ENCODE data around the gene LPIN1. TPM values are rescaled to one million over a fixed set of nuclear protein-coding genes. Genes with fewer than 3 reads are reported as not detected.

LPIN1 gene
- total and polyA plus RNA-seq, 2 of the 13 experiments (the other 11 are each of a cell fraction or from before 2014, with no cell fraction given), result 9.7 to 19.4 TPM

- TF ChIP-seq TRAFD1 (CRISPR knock-in tag; IDR thresholded peaks at IDR 0.05; ENCODE audit: borderline replicate concordance) (no peak), IKZF5 (CRISPR knock-in tag; IDR thresholded peaks at IDR 0.05) (peak; percentile 67; the same call in 1 of the 2 replicates), ZNF629 (CRISPR knock-in tag; conservative IDR thresholded peaks at IDR 0.05) (no peak), ZNF549 (CRISPR knock-in tag; IDR thresholded peaks at IDR 0.05) (no peak), ZSCAN29 (CRISPR knock-in tag; conservative IDR thresholded peaks at IDR 0.05) (no peak; the same call in 1 of the 2 replicates), ZNF556 (CRISPR knock-in tag; IDR thresholded peaks at IDR 0.05; ENCODE audit: borderline replicate concordance) (no peak; the same call in 1 of the 2 replicates), ZNF788 (CRISPR knock-in tag; IDR thresholded peaks at IDR 0.05; ENCODE audit: borderline replicate concordance) (no peak), RERE (CRISPR knock-in tag; IDR thresholded peaks at IDR 0.05; ENCODE audit: low read depth) (peak; percentile 60), FOXK2 (IDR thresholded peaks at IDR 0.05) (no peak), ZGPAT (CRISPR knock-in tag; IDR thresholded peaks at IDR 0.05) (peak; percentile 85), LCORL (IDR thresholded peaks at IDR 0.05) (no peak), LCORL (CRISPR knock-in tag; IDR thresholded peaks at IDR 0.05) (peak; percentile 69), ETV6 (CRISPR knock-in tag; conservative IDR thresholded peaks at IDR 0.05) (no peak), TCF7 (IDR thresholded peaks at IDR 0.05; ENCODE audit: low read depth) (peak; percentile 98), GATA4 (IDR thresholded peaks at IDR 0.05; ENCODE audit: borderline replicate concordance, low read depth) (peak; percentile 92), ESRRA (CRISPR knock-in tag; IDR thresholded peaks at IDR 0.05; ENCODE audit: low read depth) (0 out of 2 replicates have a peak, but pooled peaks have one; percentile 22), ATM (IDR thresholded peaks at IDR 0.05; ENCODE audit: borderline replicate concordance) (no peak), ZNF260 (CRISPR knock-in tag; IDR thresholded peaks at IDR 0.05; ENCODE audit: borderline replicate concordance, low read depth) (no peak)
- TF ChIP-seq, protein P1, sequence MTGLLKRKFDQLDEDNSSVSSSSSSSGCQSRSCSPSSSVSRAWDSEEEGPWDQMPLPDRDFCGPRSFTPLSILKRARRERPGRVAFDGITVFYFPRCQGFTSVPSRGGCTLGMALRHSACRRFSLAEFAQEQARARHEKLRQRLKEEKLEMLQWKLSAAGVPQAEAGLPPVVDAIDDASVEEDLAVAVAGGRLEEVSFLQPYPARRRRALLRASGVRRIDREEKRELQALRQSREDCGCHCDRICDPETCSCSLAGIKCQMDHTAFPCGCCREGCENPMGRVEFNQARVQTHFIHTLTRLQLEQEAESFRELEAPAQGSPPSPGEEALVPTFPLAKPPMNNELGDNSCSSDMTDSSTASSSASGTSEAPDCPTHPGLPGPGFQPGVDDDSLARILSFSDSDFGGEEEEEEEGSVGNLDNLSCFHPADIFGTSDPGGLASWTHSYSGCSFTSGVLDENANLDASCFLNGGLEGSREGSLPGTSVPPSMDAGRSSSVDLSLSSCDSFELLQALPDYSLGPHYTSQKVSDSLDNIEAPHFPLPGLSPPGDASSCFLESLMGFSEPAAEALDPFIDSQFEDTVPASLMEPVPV (CRISPR knock-in tag; IDR thresholded peaks at IDR 0.05), result no peak
Observed at GRCh38 chr2:11819235-11819729, 72.8 kb downstream of the LPIN1 start (continued).
